ENCODE data around the gene ARHGDIA.

GRCh38 chr17:81885454-81885853, 14.3 kb upstream of the ARHGDIA start:
- TF ChIP-seq CTCF (IDR thresholded peaks at IDR 0.05): no peak
- TF ChIP-seq POLR2A (IDR thresholded peaks at IDR 0.05): no peak

Measured in thyroid gland (tissue), 4 donors.